ENCODE data around the gene CELA2A. TPM values are rescaled to one million over a fixed set of nuclear protein-coding genes. Genes with fewer than 3 reads are reported as not detected.

Gene CELA2A
- total RNA-seq, 1 experiment from 2014 or later, result 0.72 TPM

- BruUV-seq (replicated peaks), result no TSS peak
- Histone ChIP-seq H3K27ac (ENCODE audit: low read length) (no peak overlapping the region), H3K36me3 (ENCODE audit: control insufficient read depth, insufficient read depth, low read length) (no peaks in the 10 kb centered on the region), H3K4me3 (ENCODE audit: low read depth in 2 of 2, low read length in 2 of 2) (no peak overlapping the region), H3K4me1 (ENCODE audit: control insufficient read depth, insufficient read depth, low read length) (peaks cover 11% of the 10 kb centered on the region; the same call in 1 of the 2 replicates), H3K27me3 (ENCODE audit: control insufficient read depth, insufficient read depth, low read length) (no peaks in the 10 kb centered on the region), H3K9me3 (ENCODE audit: control insufficient read depth, insufficient read depth, low read depth, low read length) (no peaks in the 10 kb centered on the region)
- TF ChIP-seq POLR2AphosphoS5 (IDR thresholded peaks at IDR 0.05; ENCODE audit: low read depth, low read length), result no peak
- no peak for TF ChIP-seq REST (IDR thresholded peaks at IDR 0.05; ENCODE audit: insufficient read depth in 1 of 2, low read depth in 2 of 2, low read length in 1 of 2)
- ChIA-PET POLR2A (no interaction called here), CTCF (no interaction called here)
- in situ Hi-C loops (cut with HindIII; ENCODE audit: low pct_unique_long_range_greater_than_20kb, low sequenced_read_pairs) (no loop called here), intact Hi-C loops (cut with micrococcal nuclease; ENCODE audit: unreplicated experiment) (loop anchor here (10.0 kb wide), 1 partner anchor 69 kb away; no protein-coding TSS in a partner anchor)
- DNase-seq (ENCODE audit: low read depth, low spot score), result no peak
- no peak for ATAC-seq
Measured at GRCh38 chr1:15435239-15436077, 21.1 kb upstream of the CELA2A start.

GRCh38 chr1:15436881-15437442 is 19.6 kb upstream of the CELA2A start:
- BruUV-seq (replicated peaks), result no TSS peak
- Histone ChIP-seq H3K27me3 (ENCODE audit: control insufficient read depth, insufficient read depth, low read length) (no peaks in the 10 kb centered on the region), H3K4me1 (ENCODE audit: control insufficient read depth, insufficient read depth, low read length) (peaks cover 11% of the 10 kb centered on the region; the same call in 1 of the 2 replicates), H3K27ac (ENCODE audit: low read length) (no peak overlapping the region), H3K9me3 (ENCODE audit: control insufficient read depth, insufficient read depth, low read depth, low read length) (no peaks in the 10 kb centered on the region), H3K4me3 (ENCODE audit: low read depth in 2 of 2, low read length in 2 of 2) (no peak overlapping the region), H3K36me3 (ENCODE audit: control insufficient read depth, insufficient read depth, low read length) (no peaks in the 10 kb centered on the region)
- ATAC-seq, result no peak
- no peak for DNase-seq (ENCODE audit: low read depth, low spot score)
- no peak for TF ChIP-seq POLR2AphosphoS5 (IDR thresholded peaks at IDR 0.05; ENCODE audit: low read depth, low read length)
- TF ChIP-seq TCF7L2 (IDR thresholded peaks at IDR 0.05; ENCODE audit: low read depth, low read length), result no peak
- TF ChIP-seq CTCF (IDR thresholded peaks at IDR 0.05), result no peak
- no peak for TF ChIP-seq REST (IDR thresholded peaks at IDR 0.05; ENCODE audit: insufficient read depth in 1 of 2, low read depth in 2 of 2, low read length in 1 of 2)
- TF ChIP-seq SIN3A (IDR thresholded peaks at IDR 0.05; ENCODE audit: borderline replicate concordance, insufficient read depth, low read depth, low read length), result no peak
- POLR2A ChIA-PET, result no interaction called here
- intact Hi-C loops (cut with micrococcal nuclease; ENCODE audit: unreplicated experiment), result loop anchor here (10.0 kb wide), 1 partner anchor 68 kb away; no protein-coding TSS in a partner anchor
- CTCF ChIA-PET, result no interaction called here
- in situ Hi-C loops (cut with HindIII; ENCODE audit: low pct_unique_long_range_greater_than_20kb, low sequenced_read_pairs), result no loop called here
